Astrocyte of the cerebellum (primary cell): ENCODE measurements around the gene ANKRD63.

Experiments used
- DNase-seq: peaks from one replicate; pipeline ENCODE4 v3.0.0-alpha.2; 2011; ENCODE audit warnings: low read depth
- H3K4me3 ChIP-seq: 2 replicates; pipeline ENCODE4 v1.5.1; 2011; ENCODE audit warnings: mild to moderate bottlenecking, low read depth, low read length, moderate library complexity
- in situ Hi-C: cut with HindIII; loops from 2 replicates; pipeline ENCODE4 v1.10.0; 2017; ENCODE audit warnings: low sequenced_read_pairs
- TF ChIP-seq, protein P1 (sequence below): IDR thresholded peaks from 2 replicates; pipeline ENCODE4 v1.5.1; 2012; ENCODE audit warnings: low read length, low read depth, moderate library complexity, mild to moderate bottlenecking; ENCODE audit errors: missing control alignments

Gene ANKRD63

DNA sequence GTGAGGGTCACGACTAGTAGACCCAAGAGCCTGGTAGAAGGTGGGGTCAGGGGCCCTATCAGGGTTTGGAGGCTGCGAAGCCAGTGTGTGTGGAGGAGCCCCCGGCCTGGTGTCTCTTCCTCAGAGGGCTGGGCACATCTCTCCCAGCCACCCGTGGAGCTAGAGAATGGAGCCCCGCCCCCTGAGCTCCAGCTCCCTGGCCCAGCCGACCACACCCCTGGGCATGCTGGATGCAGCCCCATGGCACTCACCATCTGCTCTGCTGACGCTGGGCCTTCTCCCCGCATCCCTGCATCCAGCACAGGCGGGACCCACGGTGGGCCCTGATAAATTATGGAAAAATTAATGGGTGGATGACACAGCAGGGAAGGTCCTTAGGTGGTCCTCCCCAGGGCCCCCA lies 17.5 kb downstream of the ANKRD63 start:
- H3K4me3 ChIP-seq, result no peak overlapping the region
- TF ChIP-seq, protein P1, sequence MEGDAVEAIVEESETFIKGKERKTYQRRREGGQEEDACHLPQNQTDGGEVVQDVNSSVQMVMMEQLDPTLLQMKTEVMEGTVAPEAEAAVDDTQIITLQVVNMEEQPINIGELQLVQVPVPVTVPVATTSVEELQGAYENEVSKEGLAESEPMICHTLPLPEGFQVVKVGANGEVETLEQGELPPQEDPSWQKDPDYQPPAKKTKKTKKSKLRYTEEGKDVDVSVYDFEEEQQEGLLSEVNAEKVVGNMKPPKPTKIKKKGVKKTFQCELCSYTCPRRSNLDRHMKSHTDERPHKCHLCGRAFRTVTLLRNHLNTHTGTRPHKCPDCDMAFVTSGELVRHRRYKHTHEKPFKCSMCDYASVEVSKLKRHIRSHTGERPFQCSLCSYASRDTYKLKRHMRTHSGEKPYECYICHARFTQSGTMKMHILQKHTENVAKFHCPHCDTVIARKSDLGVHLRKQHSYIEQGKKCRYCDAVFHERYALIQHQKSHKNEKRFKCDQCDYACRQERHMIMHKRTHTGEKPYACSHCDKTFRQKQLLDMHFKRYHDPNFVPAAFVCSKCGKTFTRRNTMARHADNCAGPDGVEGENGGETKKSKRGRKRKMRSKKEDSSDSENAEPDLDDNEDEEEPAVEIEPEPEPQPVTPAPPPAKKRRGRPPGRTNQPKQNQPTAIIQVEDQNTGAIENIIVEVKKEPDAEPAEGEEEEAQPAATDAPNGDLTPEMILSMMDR, result no peak
- DNase-seq, result no peak
- in situ Hi-C loops, result no loop called here

DNA sequence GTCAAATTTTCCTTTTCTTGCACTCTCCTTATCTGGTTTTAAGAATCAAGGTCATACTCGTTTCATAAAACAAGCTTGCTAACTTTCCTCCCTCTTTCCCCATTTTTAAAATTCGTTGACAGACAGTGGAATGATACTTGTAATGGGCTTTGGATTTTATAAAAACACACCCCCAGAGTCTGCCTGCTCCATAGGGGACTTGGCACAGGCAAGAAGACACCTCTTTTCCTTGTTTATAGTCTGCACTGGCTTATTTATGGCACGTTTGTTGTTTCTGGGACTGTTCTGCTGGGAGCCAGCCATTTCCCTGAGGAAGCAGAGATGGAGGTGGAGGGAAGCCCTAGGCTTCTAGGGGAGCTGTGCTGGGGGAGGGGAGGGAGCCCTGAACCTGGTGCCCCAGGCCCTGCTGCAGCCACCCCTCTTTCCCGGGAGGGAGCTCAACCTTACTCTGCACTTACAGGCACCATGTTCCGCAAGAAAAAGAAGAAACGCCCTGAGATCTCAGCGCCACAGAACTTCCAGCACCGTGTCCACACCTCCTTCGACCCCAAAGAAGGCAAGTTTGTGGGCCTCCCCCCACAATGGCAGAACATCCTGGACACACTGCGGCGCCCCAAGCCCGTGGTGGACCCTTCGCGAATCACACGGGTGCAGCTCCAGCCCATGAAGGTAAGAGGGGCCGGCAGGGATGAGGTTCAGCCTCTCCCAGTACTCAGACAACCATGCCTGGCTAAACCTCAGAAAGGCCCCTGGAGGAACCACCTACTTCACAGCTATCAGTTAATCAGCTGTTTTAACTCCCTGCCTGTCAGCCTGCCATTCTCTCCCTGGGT lies 18.3 kb downstream of the ANKRD63 start:
- in situ Hi-C loops, result no loop called here
- TF ChIP-seq, protein P1, result no peak
- no peak for DNase-seq
- H3K4me3 ChIP-seq, result no peak overlapping the region

DNA sequence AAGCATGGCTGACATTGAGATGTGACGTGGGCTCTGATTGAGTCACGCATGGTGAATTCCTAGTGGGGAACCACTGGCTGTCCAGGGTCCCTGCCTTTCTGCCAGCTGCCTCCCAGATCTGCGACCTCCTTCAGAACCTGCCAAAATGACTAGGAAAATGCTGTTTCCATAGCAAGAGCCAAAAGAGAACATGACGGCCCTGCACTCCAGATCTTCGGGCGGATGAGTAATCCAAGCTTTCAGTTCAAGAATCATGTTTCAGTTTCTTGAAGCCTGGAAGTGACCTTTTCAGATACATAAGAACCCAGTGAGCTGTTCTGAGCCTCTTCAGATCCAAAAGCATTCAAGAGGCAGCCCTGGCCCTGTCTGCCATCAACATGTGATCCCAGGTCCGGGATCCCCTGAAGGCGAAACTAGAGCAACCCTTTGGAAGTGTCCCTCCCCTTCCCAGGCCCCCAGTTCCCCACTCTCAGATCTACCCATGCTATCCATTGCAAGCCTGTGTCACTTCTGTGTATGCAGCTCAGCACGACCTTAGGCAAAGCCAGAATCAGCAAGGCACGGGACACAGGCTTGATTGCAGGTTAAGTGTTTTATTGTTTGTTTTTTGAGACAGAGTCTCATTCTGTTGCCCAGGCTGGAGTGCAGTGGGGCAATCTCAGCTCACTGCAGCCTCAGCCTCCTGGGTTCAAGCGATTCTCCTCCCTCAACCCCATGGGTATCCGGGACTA lies 19.7 kb downstream of the ANKRD63 start:
- TF ChIP-seq, protein P1, result no peak
- peak; percentile 55 for DNase-seq
- in situ Hi-C loops, result no loop called here
- no peak overlapping the region for H3K4me3 ChIP-seq

DNA sequence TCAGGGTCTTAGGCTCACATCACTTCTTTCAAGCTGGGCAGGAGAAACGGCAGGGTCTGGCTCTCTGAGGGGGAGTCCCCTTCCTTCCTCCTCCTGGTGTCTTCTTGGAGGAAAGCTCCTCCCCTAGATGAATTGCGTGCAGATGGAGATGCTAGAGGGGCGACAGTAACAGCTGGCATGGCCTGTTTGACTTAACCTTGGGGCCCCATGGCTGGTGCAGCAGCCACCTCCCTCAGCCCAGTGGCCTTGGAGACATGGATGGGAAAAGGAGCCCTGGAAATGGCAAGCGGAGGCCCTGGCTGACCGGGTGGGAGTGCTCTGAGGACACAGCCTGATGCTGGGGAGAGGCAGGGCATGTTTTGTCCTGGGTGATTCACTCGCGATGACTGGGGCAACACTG lies 23.8 kb downstream of the ANKRD63 start:
- DNase-seq, result no peak
- in situ Hi-C loops, result no loop called here
- TF ChIP-seq, protein P1, result no peak
- no peak overlapping the region for H3K4me3 ChIP-seq

DNA sequence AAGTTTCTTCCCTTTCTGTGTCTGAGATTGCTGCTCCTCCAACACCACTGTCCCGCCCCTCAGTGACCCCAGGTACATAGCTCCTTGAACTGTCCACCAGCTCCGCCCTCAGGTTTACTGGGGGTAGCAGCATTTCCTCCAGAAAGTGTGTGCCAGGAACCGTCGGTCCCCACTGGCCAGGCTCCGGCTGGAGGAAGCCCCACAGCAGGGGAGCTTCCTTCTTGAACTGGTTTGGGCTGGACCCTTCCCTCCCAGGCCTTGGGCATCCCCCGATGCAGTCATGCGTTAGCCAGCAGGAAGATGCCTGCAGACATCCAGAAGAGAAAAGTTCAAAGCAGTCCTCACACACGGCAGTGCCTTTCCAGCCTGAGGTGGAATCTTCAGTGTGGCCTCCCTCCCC lies 24.3 kb downstream of the ANKRD63 start:
- no peak overlapping the region for H3K4me3 ChIP-seq
- in situ Hi-C loops, result no loop called here
- TF ChIP-seq, protein P1, result no peak
- DNase-seq, result no peak

DNA sequence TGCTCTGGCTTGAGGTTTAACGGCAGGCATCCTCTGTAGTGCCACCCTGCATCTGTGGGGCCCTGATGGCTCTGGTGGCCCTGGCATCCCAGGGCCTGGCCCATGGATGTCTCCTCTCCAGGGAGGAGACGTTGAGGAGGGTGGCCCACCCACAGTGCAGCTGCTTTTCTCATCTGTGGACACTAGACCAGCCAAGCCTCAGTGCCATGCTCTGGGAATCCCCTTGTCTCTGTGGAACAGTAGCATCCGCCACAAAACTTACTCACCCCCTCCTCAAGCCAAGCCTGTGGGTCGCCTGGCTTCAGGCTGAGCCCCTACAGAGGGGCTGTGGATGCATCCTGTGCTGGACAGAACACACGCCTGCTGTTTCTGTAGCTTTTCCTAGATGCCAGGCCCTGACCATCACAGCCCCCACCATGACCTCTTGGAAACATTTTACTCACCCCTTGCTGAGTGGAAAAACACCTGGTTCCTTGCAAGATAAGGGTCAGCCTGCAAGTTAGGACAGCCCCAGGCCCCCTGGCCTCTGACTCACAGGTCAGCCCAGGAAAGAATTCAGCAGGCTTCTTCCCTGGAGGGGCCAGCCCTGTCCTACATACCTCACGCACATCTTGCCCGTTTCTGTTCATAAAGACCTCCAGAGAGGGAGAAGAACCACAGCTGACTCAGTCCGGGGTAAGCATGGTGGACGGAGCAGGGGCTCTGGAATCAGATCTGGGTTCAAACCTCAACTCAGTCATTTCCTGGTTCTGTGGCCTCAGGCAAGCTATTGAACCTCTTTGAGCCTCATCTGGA lies 25.0 kb downstream of the ANKRD63 start:
- DNase-seq, result no peak
- TF ChIP-seq, protein P1, result no peak
- in situ Hi-C loops, result no loop called here
- H3K4me3 ChIP-seq, result no peak overlapping the region
